ENCODE results near the gene SPOCK2.
A peak's percentile ranks its signal among the peaks of the same experiment; 100 is the strongest.
"Not testable (repeated sequence)": the region's sequence is repeated elsewhere in the genome, so short reads cannot be mapped to it uniquely, and the experiment has no call there.

Gene SPOCK2, protein sequence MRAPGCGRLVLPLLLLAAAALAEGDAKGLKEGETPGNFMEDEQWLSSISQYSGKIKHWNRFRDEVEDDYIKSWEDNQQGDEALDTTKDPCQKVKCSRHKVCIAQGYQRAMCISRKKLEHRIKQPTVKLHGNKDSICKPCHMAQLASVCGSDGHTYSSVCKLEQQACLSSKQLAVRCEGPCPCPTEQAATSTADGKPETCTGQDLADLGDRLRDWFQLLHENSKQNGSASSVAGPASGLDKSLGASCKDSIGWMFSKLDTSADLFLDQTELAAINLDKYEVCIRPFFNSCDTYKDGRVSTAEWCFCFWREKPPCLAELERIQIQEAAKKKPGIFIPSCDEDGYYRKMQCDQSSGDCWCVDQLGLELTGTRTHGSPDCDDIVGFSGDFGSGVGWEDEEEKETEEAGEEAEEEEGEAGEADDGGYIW

DNA sequence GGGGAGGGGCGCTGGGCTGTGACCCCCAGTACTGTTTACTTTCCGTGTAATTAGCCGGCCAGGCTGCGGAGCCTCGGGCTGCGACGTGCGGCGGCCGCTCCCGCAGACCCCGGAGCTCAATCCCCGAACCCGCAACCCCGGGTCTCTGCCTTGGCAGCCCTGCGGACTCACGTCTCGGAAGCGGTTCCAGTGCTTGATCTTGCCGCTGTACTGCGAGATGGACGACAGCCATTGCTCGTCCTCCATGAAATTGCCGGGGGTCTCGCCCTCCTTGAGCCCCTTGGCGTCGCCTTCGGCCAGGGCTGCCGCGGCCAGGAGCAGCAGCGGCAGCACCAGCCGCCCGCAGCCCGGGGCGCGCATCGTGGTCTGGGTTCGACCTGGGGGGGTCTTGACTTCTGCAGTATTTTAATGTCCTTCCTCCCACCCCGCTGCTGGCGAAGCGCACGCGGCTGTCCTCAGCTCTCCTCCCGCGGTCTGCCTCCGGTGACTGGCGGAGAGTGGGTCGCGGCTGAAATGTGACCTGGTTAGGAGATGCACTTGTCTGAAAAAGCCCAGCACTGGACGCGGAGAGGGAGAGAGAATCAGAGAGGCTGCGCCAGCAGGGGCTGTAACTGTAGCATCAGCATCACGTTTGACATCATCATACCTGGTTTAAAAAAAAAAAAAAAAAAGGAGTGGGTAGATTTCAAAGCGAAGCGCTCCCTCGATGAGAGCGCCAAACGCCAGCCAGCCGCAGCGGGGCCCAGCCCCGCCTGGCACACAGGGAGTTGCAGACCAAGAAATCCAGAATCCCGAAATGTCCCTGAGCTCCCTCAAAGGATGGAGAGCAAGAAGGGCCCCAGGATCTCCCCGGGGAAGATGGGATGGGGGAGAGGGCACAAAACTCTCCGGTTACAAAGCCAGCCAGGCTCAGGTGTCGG lies at the start of gene SPOCK2:
SPOCK2 (minus strand) TSS at position 583 of the 920 bp plus-strand sequence; CDS start at position 360, 223 bp downstream.
- H3K4me3 ChIP-seq (ENCODE audit: low read depth, low read length): peak within 1 kb of the TSS; percentile 49
- TF ChIP-seq, protein P1, sequence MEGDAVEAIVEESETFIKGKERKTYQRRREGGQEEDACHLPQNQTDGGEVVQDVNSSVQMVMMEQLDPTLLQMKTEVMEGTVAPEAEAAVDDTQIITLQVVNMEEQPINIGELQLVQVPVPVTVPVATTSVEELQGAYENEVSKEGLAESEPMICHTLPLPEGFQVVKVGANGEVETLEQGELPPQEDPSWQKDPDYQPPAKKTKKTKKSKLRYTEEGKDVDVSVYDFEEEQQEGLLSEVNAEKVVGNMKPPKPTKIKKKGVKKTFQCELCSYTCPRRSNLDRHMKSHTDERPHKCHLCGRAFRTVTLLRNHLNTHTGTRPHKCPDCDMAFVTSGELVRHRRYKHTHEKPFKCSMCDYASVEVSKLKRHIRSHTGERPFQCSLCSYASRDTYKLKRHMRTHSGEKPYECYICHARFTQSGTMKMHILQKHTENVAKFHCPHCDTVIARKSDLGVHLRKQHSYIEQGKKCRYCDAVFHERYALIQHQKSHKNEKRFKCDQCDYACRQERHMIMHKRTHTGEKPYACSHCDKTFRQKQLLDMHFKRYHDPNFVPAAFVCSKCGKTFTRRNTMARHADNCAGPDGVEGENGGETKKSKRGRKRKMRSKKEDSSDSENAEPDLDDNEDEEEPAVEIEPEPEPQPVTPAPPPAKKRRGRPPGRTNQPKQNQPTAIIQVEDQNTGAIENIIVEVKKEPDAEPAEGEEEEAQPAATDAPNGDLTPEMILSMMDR (IDR thresholded peaks at IDR 0.05; ENCODE audit: low read depth, low read length, missing control alignments): no peak
- no peak for DNase-seq (ENCODE audit: low read depth)

DNA sequence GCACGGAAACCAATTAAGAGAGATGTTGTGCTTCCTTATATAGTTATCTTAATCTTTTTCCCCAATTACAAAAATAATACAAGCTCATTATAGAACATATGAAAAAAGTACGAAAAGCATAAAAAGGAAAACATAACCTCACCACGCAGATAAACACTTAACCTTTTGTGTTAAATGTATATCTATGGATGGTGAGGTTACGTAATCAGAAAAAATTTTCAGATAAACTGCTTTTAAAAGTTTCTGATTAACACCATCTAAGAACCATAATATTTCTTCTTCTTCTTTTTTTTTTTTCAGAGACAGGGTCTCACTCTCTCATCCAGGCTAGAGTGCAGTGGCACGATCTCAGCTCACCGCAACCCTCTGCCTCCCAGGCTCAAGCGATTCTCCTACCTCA lies 49.2 kb upstream of the SPOCK2 start:
- H3K4me3 ChIP-seq (ENCODE audit: low read depth, low read length): no peak overlapping the region
- no peak for DNase-seq (ENCODE audit: low read depth)
- TF ChIP-seq, protein P1 (IDR thresholded peaks at IDR 0.05; ENCODE audit: low read depth, low read length, missing control alignments): no peak

DNA sequence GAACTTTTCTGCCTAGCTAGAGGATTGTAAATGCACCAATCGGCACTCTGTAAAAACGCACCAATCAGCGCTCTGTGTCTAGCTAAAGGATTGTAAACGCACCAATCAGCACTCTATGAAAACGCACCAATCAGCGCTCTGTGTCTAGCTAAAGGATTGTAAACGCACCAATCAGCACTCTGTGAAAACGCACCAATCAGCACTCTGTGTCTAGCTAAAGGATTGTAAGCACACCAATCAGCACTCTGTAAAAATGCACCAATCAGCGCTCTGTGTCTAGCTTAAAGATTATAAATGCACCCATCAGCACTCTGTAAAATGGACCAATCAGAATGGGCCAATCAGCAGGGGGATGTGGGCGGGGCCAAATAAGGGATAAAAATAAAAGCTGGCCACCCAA lies 47.9 kb upstream of the SPOCK2 start:
- not testable (repeated sequence) for H3K4me3 ChIP-seq (ENCODE audit: low read depth, low read length)

DNA sequence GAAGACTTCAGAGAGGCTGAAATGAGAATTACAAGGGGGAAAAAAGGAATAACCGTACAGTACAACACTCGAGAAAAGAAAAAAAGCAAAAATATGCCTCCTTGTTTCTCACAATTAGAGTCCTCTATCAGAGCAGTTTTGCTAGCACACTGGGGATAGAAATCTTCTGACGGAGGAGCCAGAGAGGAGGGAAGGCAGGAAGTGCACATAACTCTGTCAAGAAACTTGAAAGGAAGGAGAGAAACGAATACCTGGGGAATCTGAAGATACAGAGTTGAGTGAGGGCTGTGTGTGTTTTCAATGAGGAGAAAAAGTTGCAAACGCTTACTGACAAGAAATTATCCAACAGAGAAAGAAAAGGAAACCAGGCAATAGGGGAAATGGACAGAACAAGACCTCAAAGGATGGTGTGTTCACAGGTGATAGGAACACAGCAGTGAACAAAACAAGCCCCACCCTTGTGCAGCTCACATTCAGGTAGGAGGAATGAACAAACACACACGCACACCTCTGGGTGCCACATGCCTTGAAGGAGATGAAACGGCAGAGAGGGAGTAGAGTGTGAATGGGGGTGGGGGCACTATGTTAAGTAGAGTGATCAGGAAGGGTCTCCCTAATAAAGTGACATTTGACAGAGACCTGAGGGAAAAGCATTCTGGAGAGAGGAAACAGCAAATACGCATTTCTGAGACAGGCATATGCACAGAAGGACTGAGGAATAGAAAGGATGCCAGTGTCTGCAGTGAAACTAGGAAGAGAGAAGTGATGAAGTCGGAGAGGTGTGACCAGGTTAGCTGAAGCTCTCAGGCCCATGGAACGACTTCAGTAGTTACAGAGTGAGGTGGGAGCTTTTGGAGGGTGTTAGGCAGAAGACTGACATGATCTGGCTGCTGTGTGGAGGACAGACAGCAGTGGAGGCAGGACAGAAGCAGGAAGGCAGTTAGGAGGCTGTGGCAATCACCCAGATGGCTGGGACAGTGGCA lies 46.7 kb upstream of the SPOCK2 start:
- no peak for DNase-seq (ENCODE audit: low read depth)
- TF ChIP-seq, protein P1 (IDR thresholded peaks at IDR 0.05; ENCODE audit: low read depth, low read length, missing control alignments): no peak
- no peak overlapping the region for H3K4me3 ChIP-seq (ENCODE audit: low read depth, low read length)

More for the DNA sequence above, 47.9 kb upstream of the SPOCK2 start:
- DNase-seq (ENCODE audit: low read depth): not testable (repeated sequence)

- H3K4me3 ChIP-seq (ENCODE audit: low read depth, low read length): no peak overlapping the region
- TF ChIP-seq, protein P1 (IDR thresholded peaks at IDR 0.05; ENCODE audit: low read depth, low read length, missing control alignments): no peak
- peak; percentile 53 for DNase-seq (ENCODE audit: low read depth)
These were observed 45.2 kb upstream of the SPOCK2 start for GRCh38 chr10:72133517-72133916.

- no peak for DNase-seq (ENCODE audit: low read depth)
These were observed 44.5 kb upstream of the SPOCK2 start for GRCh38 chr10:72132854-72133253.

More at GRCh38 chr10:72132854-72133253, 44.5 kb upstream of the SPOCK2 start:
- no peak overlapping the region for H3K4me3 ChIP-seq (ENCODE audit: low read depth, low read length)
- TF ChIP-seq, protein P1 (IDR thresholded peaks at IDR 0.05; ENCODE audit: low read depth, low read length, missing control alignments): no peak
